ENCODE results near the gene LYSMD3. TPM values are rescaled to one million over a fixed set of nuclear protein-coding genes. Genes with fewer than 3 reads are reported as not detected.

LYSMD3 gene
- total RNA-seq, 1 donor from 2014 or later: 21.0 TPM

GRCh38 chr5:90548069-90548593 is 18.7 kb upstream of the LYSMD3 start:
- no peak for TF ChIP-seq CTCF (conservative IDR thresholded peaks at IDR 0.05)
- H3K27ac Mint-ChIP-seq: no peak overlapping the region

GRCh38 chr5:90547072-90547536 is 17.7 kb upstream of the LYSMD3 start:
- H3K36me3 Mint-ChIP-seq: no peaks in the 10 kb centered on the region
- H3K9me3 Mint-ChIP-seq: no peaks in the 10 kb centered on the region
- no peak overlapping the region for H3K27ac Mint-ChIP-seq
- H3K4me3 Mint-ChIP-seq: no peak overlapping the region
- TF ChIP-seq CTCF (conservative IDR thresholded peaks at IDR 0.05): no peak
- peaks cover 5% of the 10 kb centered on the region for H3K27me3 Mint-ChIP-seq
- DNase-seq (ENCODE audit: extremely low spot score, unreplicated experiment): no peak
- H3K4me1 Mint-ChIP-seq (ENCODE audit: unreplicated experiment): peaks cover 5% of the 10 kb centered on the region

More at GRCh38 chr5:90548069-90548593, 18.7 kb upstream of the LYSMD3 start:
- no peaks in the 10 kb centered on the region for H3K9me3 Mint-ChIP-seq
- DNase-seq (ENCODE audit: extremely low spot score, unreplicated experiment): no peak
- H3K4me1 Mint-ChIP-seq (ENCODE audit: unreplicated experiment): peaks cover 5% of the 10 kb centered on the region
- H3K36me3 Mint-ChIP-seq: no peaks in the 10 kb centered on the region
- no peak overlapping the region for H3K4me3 Mint-ChIP-seq
- H3K27me3 Mint-ChIP-seq: peaks cover 15% of the 10 kb centered on the region

GRCh38 chr5:90546216-90546837 is 16.9 kb upstream of the LYSMD3 start:
- no peak for DNase-seq (ENCODE audit: extremely low spot score, unreplicated experiment)
- Mint-ChIP-seq H3K4me3 (no peak overlapping the region), H3K9me3 (no peaks in the 10 kb centered on the region), H3K4me1 (ENCODE audit: unreplicated experiment) (peaks cover 5% of the 10 kb centered on the region), H3K36me3 (no peaks in the 10 kb centered on the region), H3K27me3 (no peaks in the 10 kb centered on the region), H3K27ac (no peak overlapping the region)
- TF ChIP-seq CTCF (conservative IDR thresholded peaks at IDR 0.05): no peak

GRCh38 chr5:90545511-90545910 is 16.1 kb upstream of the LYSMD3 start:
- Mint-ChIP-seq H3K4me1 (ENCODE audit: unreplicated experiment) (peaks cover 5% of the 10 kb centered on the region), H3K27me3 (no peaks in the 10 kb centered on the region), H3K36me3 (no peaks in the 10 kb centered on the region), H3K27ac (no peak overlapping the region), H3K4me3 (no peak overlapping the region), H3K9me3 (no peaks in the 10 kb centered on the region)
- no peak for TF ChIP-seq CTCF (conservative IDR thresholded peaks at IDR 0.05)
- no peak for DNase-seq (ENCODE audit: extremely low spot score, unreplicated experiment)

GRCh38 chr5:90542827-90543519 is 13.6 kb upstream of the LYSMD3 start:
- Mint-ChIP-seq H3K9me3 (no peaks in the 10 kb centered on the region), H3K4me3 (no peak overlapping the region), H3K36me3 (no peaks in the 10 kb centered on the region), H3K27ac (no peak overlapping the region), H3K27me3 (no peaks in the 10 kb centered on the region), H3K4me1 (ENCODE audit: unreplicated experiment) (peaks cover 2% of the 10 kb centered on the region)
- DNase-seq (ENCODE audit: extremely low spot score, unreplicated experiment): no peak
- no peak for TF ChIP-seq CTCF (conservative IDR thresholded peaks at IDR 0.05)
